Left lung (tissue), 10 donors: ENCODE results near the gene CSRNP2. TPM values are rescaled to one million over a fixed set of nuclear protein-coding genes. Genes with fewer than 3 reads are reported as not detected.

Source experiments
- ATAC-seq: fragments of 200-7000 bp; cut with Tn5 transposase; one replicate; pipeline ENCODE4 v1.9.1; 2020; ENCODE audit warnings: moderate library complexity
- DNase-seq, 4 donors: peaks; one replicate each; pipeline ENCODE4 v3.0.0-alpha.2; 2013 to 2020
- H3K27ac ChIP-seq, 2 donors: fragments of 200-600 bp; sonication (generic) in 1 of 2; one replicate each; pipeline versions ENCODE4 v1.5.0 to v1.8.0; 2020 to 2021
- H3K27me3 ChIP-seq, 2 donors: fragments of 200-600 bp; sonication (generic) in 1 of 2; one replicate each; pipeline versions ENCODE4 v1.5.0 to v1.8.0; 2020 to 2021
- H3K36me3 ChIP-seq, 2 donors: fragments of 200-600 bp; sonication (generic) in 1 of 2; one replicate each; pipeline versions ENCODE4 v1.5.0 to v1.8.0; 2020 to 2021
- H3K4me1 ChIP-seq, 2 donors: fragments of 200-600 bp; one replicate each; pipeline ENCODE4 v1.8.0; 2021
- H3K4me3 ChIP-seq, 2 donors: fragments of 200-600 bp; sonication (generic) in 1 of 2; one replicate each; pipeline versions ENCODE4 v1.5.0 to v1.8.0; 2020 to 2021; ENCODE audit warnings: mild to moderate bottlenecking in 1 of 2
- H3K9me3 ChIP-seq, 2 donors: fragments of 200-600 bp; sonication (generic) in 1 of 2; one replicate each; pipeline versions ENCODE4 v1.5.0 to v1.8.0; 2020 to 2021
- CTCF ChIP-seq, 2 donors: fragments of 200-600 bp; sonication (generic) in 1 of 2; IDR thresholded peaks; one replicate each; pipeline versions ENCODE4 v1.5.0 to v1.8.0; 2021; ENCODE audit warnings: antibody characterized with exemption in 2 of 2
- intact Hi-C, 2 donors: fragments of 100-400 bp; cut with DNase I; formaldehyde crosslinking; loops; one replicate each; pipeline versions ENCODE4 v1.11.2 to v1.14.2; 2022
- polyA plus RNA-seq, 6 donors: library from polyadenylated mRNA; unstranded; fragments of 120-200 nt; gene quantifications; one replicate each; pipeline ENCODE4 v1.2.1, GENCODE V29; 2013; ENCODE audit not compliant: insufficient read length in 6 of 6
- total RNA-seq, 2 donors: library from RNA; stranded (reverse); fragmentation: NEBNext Ultra II Directional; extraction: Animal tissue kit (Norgen Biotek cat#: 25700); gene quantifications; one replicate each; pipeline ENCODE4 v1.2.1, GENCODE V29; 2021
- donor health status: DM: no; HTN: yes; CAD: no.
- donor health status: DM: no; HTN: no; CAD: no.

CSRNP2 gene
- total and polyA plus RNA-seq, 8 donors = 25.2 to 40.9 (median 34.6) TPM

GRCh38 chr12:51065530-51065929, 17.9 kb downstream of the CSRNP2 start:
- DNase-seq (no peak), ATAC-seq (no peak)
- Histone ChIP-seq H3K4me3 (no peak overlapping the region), H3K4me1 (peaks cover 0 to 5% of the 10 kb centered on the region in 2 donors), H3K27ac (no peak overlapping the region), H3K36me3 (peaks cover 0 to 97% of the 10 kb centered on the region in 2 donors), H3K9me3 (no peaks in the 10 kb centered on the region), H3K27me3 (no peaks in the 10 kb centered on the region)
- intact Hi-C loops = no loop called here
- TF ChIP-seq CTCF (IDR thresholded peaks at IDR 0.05) = no peak

DNA sequence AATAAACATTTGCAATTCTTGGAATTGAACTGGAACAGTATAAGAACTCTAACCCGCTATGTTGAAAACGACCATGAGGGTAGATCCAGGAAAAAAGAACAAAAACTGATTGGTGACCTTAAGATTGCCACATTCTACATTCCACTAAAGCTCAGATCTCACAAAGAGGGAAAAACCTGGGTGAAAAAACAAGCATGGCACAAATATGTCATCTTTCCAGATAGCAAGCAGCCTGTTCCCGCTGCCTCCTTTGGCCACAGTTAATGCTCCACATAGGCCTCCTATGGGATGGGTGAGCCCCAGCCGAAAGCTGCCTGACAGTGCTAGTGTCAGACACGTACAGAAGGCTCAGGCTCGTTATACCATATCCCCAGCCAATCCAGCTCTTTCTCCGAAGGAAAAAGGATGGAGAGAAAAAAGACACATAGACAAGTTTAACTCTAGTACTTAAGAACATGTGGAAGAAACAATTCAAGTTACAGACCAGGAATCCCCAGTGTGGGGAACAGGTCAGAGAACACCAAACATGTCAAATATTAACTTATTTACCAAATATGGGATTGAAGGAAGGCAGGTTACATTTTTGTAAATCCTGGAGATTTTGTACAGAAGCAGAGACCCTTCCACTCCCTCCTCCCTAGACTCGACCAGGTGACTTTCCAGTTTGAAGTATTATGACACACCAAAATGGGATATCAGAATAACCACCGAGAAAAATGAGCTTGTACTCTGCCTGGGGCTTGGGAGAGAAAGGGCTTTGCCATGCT, 20.6 kb downstream of the CSRNP2 start:
- Histone ChIP-seq H3K4me3 (no peak overlapping the region), H3K4me1 (no peaks in the 10 kb centered on the region), H3K36me3 (peaks cover 0 to 100% of the 10 kb centered on the region in 2 donors), H3K27me3 (no peaks in the 10 kb centered on the region), H3K9me3 (no peaks in the 10 kb centered on the region), H3K27ac (no peak overlapping the region)
- DNase-seq (no peak), ATAC-seq (no peak)
- TF ChIP-seq CTCF (IDR thresholded peaks at IDR 0.05) = no peak
- intact Hi-C loops = no loop called here

DNA sequence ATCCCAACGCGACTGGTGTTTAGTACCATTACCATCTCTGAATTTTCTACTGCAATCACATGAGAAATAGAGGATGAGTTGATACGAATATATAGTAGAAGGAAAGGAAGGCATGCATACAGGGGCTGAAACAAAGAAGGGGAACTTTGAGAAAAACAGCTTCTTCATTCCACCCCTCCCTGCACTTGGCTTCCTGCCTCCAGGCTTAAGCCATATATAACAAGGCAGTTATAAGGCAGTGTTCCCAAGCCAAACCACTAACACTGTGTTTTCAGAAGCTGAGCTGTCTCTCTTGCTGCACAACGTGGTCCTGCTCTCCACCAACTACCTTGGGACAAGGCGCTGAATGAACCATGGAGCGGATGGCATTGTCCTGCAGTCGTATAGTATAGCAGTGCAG, 24.3 kb downstream of the CSRNP2 start:
- peaks cover 0 to 98% of the 10 kb centered on the region in 2 donors for H3K36me3 ChIP-seq
- H3K27me3 ChIP-seq = no peaks in the 10 kb centered on the region
- intact Hi-C loops = no loop called here

DNA sequence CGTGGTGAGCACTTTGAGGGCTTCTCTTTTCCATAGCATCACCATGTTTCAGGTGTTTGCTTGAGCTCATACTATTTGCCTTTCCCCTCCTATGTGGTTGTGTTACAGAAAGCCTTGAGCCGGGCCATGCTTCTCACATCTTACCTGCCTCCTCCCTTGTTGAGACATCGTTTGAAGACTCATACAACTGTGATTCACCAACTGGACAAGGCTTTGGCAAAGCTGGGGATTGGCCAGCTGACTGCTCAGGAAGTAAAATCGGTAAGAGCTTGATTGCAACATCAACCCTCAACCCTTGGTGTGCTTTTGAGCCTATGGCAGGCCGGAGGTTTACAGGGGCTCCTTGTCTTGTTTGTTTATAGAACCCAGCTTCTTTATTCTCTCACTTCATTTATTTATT, 27.2 kb downstream of the CSRNP2 start:
- H3K4me1 ChIP-seq = peaks cover 0 to 10% of the 10 kb centered on the region in 2 donors
- H3K27ac ChIP-seq = peak overlapping the region in 1 of 2 donors; percentile 5
- peaks cover 0 to 95% of the 10 kb centered on the region in 2 donors for H3K36me3 ChIP-seq
- H3K27me3 ChIP-seq = no peaks in the 10 kb centered on the region
- intact Hi-C loops = no loop called here
- H3K4me3 ChIP-seq = no peak overlapping the region
- DNase-seq (peak in 1 of 4 donors; percentile 67), ATAC-seq (peak; percentile 78)
- TF ChIP-seq CTCF (IDR thresholded peaks at IDR 0.05) = no peak
- no peaks in the 10 kb centered on the region for H3K9me3 ChIP-seq

More for the DNA sequence above, 24.3 kb downstream of the CSRNP2 start:
- H3K4me1 ChIP-seq = peaks cover 0 to 10% of the 10 kb centered on the region in 2 donors
- DNase-seq (no peak), ATAC-seq (no peak)
- no peak for TF ChIP-seq CTCF (IDR thresholded peaks at IDR 0.05)
- H3K4me3 ChIP-seq = no peak overlapping the region
- no peaks in the 10 kb centered on the region for H3K9me3 ChIP-seq
- no peak overlapping the region for H3K27ac ChIP-seq

GRCh38 chr12:51055060-51055459, 28.3 kb downstream of the CSRNP2 start:
- TF ChIP-seq CTCF (IDR thresholded peaks at IDR 0.05) = no peak
- Histone ChIP-seq H3K4me3 (no peak overlapping the region), H3K9me3 (no peaks in the 10 kb centered on the region), H3K4me1 (peaks cover 0 to 22% of the 10 kb centered on the region in 2 donors), H3K27ac (no peak overlapping the region), H3K27me3 (no peaks in the 10 kb centered on the region), H3K36me3 (peaks cover 0 to 95% of the 10 kb centered on the region in 2 donors)
- ATAC-seq (peak; percentile 65), DNase-seq (no peak)
- intact Hi-C loops = no loop called here
